ENCODE results near the gene C5AR1.

Gene C5AR1

GRCh38 chr19:47348819-47349795 is 39.4 kb downstream of the C5AR1 start, which contains the start of gene DHX34:
TSS of gene DHX34 (plus strand) at chr19:47349315. CDS start at chr19:47353031, 3,716 bp downstream.
- Histone ChIP-seq H3K27ac (ENCODE audit: poor library complexity, severe bottlenecking) (peak within 1 kb of the TSS; percentile 12), H3K27me3 (ENCODE audit: insufficient read depth, poor library complexity, severe bottlenecking) (no peaks in the 10 kb centered on the region), H3K9me3 (ENCODE audit: severe bottlenecking) (no peaks in the 10 kb centered on the region), H3K4me1 (ENCODE audit: insufficient read depth, poor library complexity, severe bottlenecking) (no peaks in the 10 kb centered on the region), H3K4me3 (ENCODE audit: severe bottlenecking) (peak within 1 kb of the TSS; percentile 70), H3K36me3 (ENCODE audit: low read depth) (peaks cover 16% of the 10 kb centered on the region)
- ATAC-seq (ENCODE audit: low read depth) (peak; percentile 97), DNase-seq (ENCODE audit: low spot score) (peak; percentile 96)
- TF ChIP-seq CTCF (IDR thresholded peaks at IDR 0.05; ENCODE audit: poor library complexity, severe bottlenecking) = peak; percentile 99

- H3K4me3 ChIP-seq (ENCODE audit: severe bottlenecking) = no peak overlapping the region
- no peaks in the 10 kb centered on the region for H3K4me1 ChIP-seq (ENCODE audit: insufficient read depth, poor library complexity, severe bottlenecking)
- H3K9me3 ChIP-seq (ENCODE audit: severe bottlenecking) = no peaks in the 10 kb centered on the region
- ATAC-seq (ENCODE audit: low read depth) = no peak
- no peak for TF ChIP-seq CTCF (IDR thresholded peaks at IDR 0.05; ENCODE audit: poor library complexity, severe bottlenecking)
- no peaks in the 10 kb centered on the region for H3K27me3 ChIP-seq (ENCODE audit: insufficient read depth, poor library complexity, severe bottlenecking)
- peaks cover 31% of the 10 kb centered on the region for H3K36me3 ChIP-seq (ENCODE audit: low read depth)
- no peak overlapping the region for H3K27ac ChIP-seq (ENCODE audit: poor library complexity, severe bottlenecking)
- no peak for DNase-seq (ENCODE audit: low spot score)
Measured at GRCh38 chr19:47350630-47351029, 41.0 kb downstream of the C5AR1 start.

GRCh38 chr19:47351548-47351947 is 41.9 kb downstream of the C5AR1 start:
- no peaks in the 10 kb centered on the region for H3K27me3 ChIP-seq (ENCODE audit: insufficient read depth, poor library complexity, severe bottlenecking)

GRCh38 chr19:47352095-47352494 is 42.4 kb downstream of the C5AR1 start:
- no peak for ATAC-seq (ENCODE audit: low read depth)
- peaks cover 46% of the 10 kb centered on the region for H3K36me3 ChIP-seq (ENCODE audit: low read depth)

More at GRCh38 chr19:47351548-47351947, 41.9 kb downstream of the C5AR1 start:
- H3K4me1 ChIP-seq (ENCODE audit: insufficient read depth, poor library complexity, severe bottlenecking) = no peaks in the 10 kb centered on the region
- H3K4me3 ChIP-seq (ENCODE audit: severe bottlenecking) = no peak overlapping the region
- no peak for TF ChIP-seq CTCF (IDR thresholded peaks at IDR 0.05; ENCODE audit: poor library complexity, severe bottlenecking)
- DNase-seq (ENCODE audit: low spot score) (no peak), ATAC-seq (ENCODE audit: low read depth) (peak; percentile 40; the same call in 2 of the 3 replicates)
- H3K9me3 ChIP-seq (ENCODE audit: severe bottlenecking) = no peaks in the 10 kb centered on the region
- no peak overlapping the region for H3K27ac ChIP-seq (ENCODE audit: poor library complexity, severe bottlenecking)
- peaks cover 40% of the 10 kb centered on the region for H3K36me3 ChIP-seq (ENCODE audit: low read depth)

More at GRCh38 chr19:47352095-47352494, 42.4 kb downstream of the C5AR1 start:
- Histone ChIP-seq H3K4me3 (ENCODE audit: severe bottlenecking) (no peak overlapping the region), H3K4me1 (ENCODE audit: insufficient read depth, poor library complexity, severe bottlenecking) (no peaks in the 10 kb centered on the region), H3K27me3 (ENCODE audit: insufficient read depth, poor library complexity, severe bottlenecking) (no peaks in the 10 kb centered on the region), H3K27ac (ENCODE audit: poor library complexity, severe bottlenecking) (no peak overlapping the region), H3K9me3 (ENCODE audit: severe bottlenecking) (no peaks in the 10 kb centered on the region)
- no peak for DNase-seq (ENCODE audit: low spot score)
- TF ChIP-seq CTCF (IDR thresholded peaks at IDR 0.05; ENCODE audit: poor library complexity, severe bottlenecking) = no peak
